Astrocyte of the spinal cord (primary cell): ENCODE data around the gene NHS.

Experiments
- DNase-seq: peaks from one replicate; pipeline ENCODE4 v3.0.0; 2011; ENCODE audit warnings: low read depth, low spot score
- H3K4me3 ChIP-seq: 2 replicates; pipeline ENCODE4 v1.5.1; 2011; ENCODE audit warnings: low read depth, mild to moderate bottlenecking, low read length, moderate library complexity
- in situ Hi-C: cut with HindIII; loops from 2 replicates; pipeline ENCODE4 v1.10.0; 2017; ENCODE audit warnings: low sequenced_read_pairs
- TF ChIP-seq, protein P1 (sequence below): IDR thresholded peaks from 2 replicates; pipeline ENCODE4 v1.5.1; 2012; ENCODE audit warnings: low read depth, mild to moderate bottlenecking, low read length, inconsistent platforms

Gene NHS

DNA sequence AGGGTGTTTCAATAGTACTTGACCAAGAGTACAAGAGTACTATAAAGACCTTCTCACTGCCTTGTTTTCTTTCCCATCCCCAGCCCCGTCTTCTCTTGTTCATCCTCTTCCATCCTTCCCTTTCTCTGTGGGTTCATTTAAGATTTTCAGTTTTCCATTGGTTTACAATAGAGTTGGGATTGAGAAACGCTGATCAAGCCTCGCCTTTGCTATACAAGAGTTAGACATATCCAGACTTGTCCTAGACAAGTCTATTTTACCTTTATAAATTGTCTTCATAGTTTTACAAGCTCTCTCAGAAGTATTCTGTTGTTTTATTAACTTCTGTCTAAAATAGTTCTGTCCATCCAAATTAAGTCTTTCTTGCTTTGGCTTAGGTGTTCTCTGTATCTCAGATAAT lies 332.7 kb downstream of the NHS start:
- TF ChIP-seq, protein P1, sequence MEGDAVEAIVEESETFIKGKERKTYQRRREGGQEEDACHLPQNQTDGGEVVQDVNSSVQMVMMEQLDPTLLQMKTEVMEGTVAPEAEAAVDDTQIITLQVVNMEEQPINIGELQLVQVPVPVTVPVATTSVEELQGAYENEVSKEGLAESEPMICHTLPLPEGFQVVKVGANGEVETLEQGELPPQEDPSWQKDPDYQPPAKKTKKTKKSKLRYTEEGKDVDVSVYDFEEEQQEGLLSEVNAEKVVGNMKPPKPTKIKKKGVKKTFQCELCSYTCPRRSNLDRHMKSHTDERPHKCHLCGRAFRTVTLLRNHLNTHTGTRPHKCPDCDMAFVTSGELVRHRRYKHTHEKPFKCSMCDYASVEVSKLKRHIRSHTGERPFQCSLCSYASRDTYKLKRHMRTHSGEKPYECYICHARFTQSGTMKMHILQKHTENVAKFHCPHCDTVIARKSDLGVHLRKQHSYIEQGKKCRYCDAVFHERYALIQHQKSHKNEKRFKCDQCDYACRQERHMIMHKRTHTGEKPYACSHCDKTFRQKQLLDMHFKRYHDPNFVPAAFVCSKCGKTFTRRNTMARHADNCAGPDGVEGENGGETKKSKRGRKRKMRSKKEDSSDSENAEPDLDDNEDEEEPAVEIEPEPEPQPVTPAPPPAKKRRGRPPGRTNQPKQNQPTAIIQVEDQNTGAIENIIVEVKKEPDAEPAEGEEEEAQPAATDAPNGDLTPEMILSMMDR: no peak
- in situ Hi-C loops: no loop called here
- DNase-seq: no peak
- no peak overlapping the region for H3K4me3 ChIP-seq

DNA sequence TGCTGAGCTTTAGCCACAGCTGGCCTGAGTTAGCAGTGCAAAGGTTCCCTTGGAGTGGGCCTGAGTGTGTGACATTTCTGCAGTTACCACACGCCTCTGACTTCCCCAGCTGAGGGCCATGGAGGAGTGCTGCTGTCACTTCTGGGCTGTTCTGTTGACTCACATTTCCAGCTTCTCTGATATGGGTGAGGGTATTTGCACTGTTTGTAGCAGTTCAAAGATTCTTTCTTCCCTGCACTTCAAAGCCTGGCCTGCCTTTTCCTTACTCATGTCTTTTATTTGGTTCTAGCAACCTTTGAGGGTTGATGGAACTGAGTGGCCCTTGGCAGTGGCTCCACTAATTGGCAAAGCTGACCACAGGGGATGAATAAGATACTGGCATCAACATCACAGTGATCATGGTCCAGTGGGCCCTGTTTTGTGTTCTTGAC lies 335.9 kb downstream of the NHS start:
- DNase-seq: no peak
- H3K4me3 ChIP-seq: no peak overlapping the region
- TF ChIP-seq, protein P1: no peak
- in situ Hi-C loops: no loop called here

GRCh38 chrX:17713288-17713687 lies 338.3 kb downstream of the NHS start:
- DNase-seq: no peak
- no peak overlapping the region for H3K4me3 ChIP-seq
- in situ Hi-C loops: no loop called here
- TF ChIP-seq, protein P1: no peak

GRCh38 chrX:17718649-17719165 lies 343.7 kb downstream of the NHS start:
- TF ChIP-seq, protein P1: no peak
- no peak for DNase-seq
- in situ Hi-C loops: no loop called here
- no peak overlapping the region for H3K4me3 ChIP-seq

DNA sequence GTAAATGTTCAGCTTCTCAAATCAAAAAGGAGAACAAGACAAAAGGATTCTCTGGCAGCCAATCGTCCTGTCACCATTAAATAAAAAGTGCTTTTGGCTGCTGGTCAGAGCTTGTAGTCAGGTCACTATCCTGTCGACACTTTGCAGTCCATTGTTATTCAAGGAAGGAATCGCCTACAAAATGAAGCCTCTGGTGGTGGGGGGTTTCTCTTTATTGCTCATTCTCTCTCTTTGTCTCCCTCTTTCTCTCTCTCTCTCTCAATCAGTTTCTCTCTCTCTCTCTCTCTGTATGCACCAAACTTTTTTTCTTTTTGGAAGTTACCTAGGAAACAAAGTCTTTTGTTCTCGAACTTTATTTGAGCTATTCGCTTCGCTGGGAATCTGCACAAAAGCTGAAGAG lies 344.7 kb downstream of the NHS start:
- TF ChIP-seq, protein P1: no peak
- in situ Hi-C loops: no loop called here
- DNase-seq: no peak
- H3K4me3 ChIP-seq: no peak overlapping the region

DNA sequence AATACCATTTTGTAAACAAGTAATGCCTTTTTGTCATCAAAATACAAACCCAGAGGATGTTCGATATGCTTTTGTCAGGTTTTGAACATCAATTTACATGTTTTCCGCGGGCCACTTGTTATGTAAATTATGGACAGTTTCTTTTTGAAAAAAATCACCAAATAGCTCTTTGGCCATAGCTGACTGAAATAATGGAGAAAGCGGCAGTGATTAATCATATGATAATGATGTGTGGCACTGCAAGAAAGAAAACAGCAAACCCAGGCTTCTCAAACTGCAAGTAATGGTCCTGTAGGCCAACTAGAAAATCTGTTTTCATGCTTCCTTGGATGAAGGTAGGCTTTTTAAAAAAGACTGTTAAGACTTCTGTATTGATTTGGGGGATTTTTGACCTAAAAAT lies 346.7 kb downstream of the NHS start:
- DNase-seq: no peak
- TF ChIP-seq, protein P1: no peak
- in situ Hi-C loops: no loop called here
- H3K4me3 ChIP-seq: no peak overlapping the region

GRCh38 chrX:17725181-17725580 lies 350.2 kb downstream of the NHS start:
- TF ChIP-seq, protein P1: no peak
- DNase-seq: no peak
- in situ Hi-C loops: no loop called here
- H3K4me3 ChIP-seq: no peak overlapping the region
